Measurements from ENCODE around the gene NODAL. TPM values are rescaled to one million over a fixed set of nuclear protein-coding genes. Genes with fewer than 3 reads are reported as not detected.

NODAL gene
- total RNA-seq, 1 experiment from 2014 or later = 57.0 TPM

GRCh38 chr10:70445718-70446657, 4.5 kb upstream of the NODAL start:
- POLR2A ChIA-PET = interaction anchor here (1.4 kb wide), 1 partner anchor 9 kb away, joined by 4 read pairs; no protein-coding TSS in a partner anchor
- Mint-ChIP-seq H3K4me1 (peaks cover 61% of the 10 kb centered on the region), H3K4me3 (no peak overlapping the region), H3K9me3 (no peaks in the 10 kb centered on the region), H3K36me3 (no peaks in the 10 kb centered on the region), H3K27ac (no peak overlapping the region), H3K27me3 (ENCODE audit: low read depth) (peaks cover under 1% of the 10 kb centered on the region)
- no peak for DNase-seq (ENCODE audit: low spot score)
- no peak for TF ChIP-seq ZBTB21 (CRISPR knock-in tag; IDR thresholded peaks at IDR 0.05; ENCODE audit: borderline replicate concordance)
- no peak for TF ChIP-seq ZNF263 (CRISPR knock-in tag; IDR thresholded peaks at IDR 0.05; ENCODE audit: low read depth)
- TF ChIP-seq ZNF416 (CRISPR knock-in tag; IDR thresholded peaks at IDR 0.05) = no peak
- TF ChIP-seq PRDM15 (CRISPR knock-in tag; IDR thresholded peaks at IDR 0.05) = no peak
- TF ChIP-seq, protein P1, sequence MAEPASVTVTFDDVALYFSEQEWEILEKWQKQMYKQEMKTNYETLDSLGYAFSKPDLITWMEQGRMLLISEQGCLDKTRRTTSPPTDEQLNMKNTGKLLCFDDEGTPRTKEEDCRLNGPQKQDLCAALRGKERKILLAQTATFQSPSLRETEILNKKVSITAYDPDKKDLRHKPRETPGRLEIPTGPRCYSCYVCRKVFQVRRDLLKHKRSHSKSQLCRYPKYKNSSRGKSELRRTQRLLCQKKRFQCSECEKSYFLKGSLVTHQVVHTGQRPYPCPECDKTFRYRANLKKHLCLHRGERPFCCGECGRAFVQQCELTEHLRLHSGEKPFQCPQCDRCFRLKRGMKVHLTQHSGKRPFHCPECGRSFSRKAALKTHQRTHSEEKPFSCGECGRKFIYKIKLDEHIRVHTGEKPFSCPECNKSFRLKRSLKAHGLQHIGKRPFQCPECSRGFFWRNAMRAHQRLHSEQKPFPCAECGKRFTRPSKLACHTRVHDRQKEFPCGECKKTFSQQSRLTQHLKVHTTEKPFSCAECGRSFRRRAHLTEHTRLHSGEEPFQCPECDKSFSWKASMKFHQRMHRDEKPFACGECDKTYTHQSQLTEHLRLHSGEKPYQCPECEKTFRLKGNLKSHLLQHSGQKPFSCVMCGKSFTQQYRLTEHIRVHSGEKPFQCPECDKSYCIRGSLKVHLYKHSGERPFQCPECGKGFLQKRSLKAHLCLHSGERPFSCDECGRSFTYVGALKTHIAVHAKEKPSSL (CRISPR knock-in tag; conservative IDR thresholded peaks at IDR 0.05) = no peak
- TF ChIP-seq RORB (CRISPR knock-in tag; IDR thresholded peaks at IDR 0.05) = no peak
- no peak for TF ChIP-seq E2F1 (CRISPR knock-in tag; IDR thresholded peaks at IDR 0.05)
- TF ChIP-seq AFF4 (CRISPR knock-in tag; IDR thresholded peaks at IDR 0.05; ENCODE audit: borderline replicate concordance) = no peak
- no peak for TF ChIP-seq OVOL2 (CRISPR knock-in tag; IDR thresholded peaks at IDR 0.05; ENCODE audit: borderline replicate concordance)
- no peak for TF ChIP-seq FOXP1 (CRISPR knock-in tag; IDR thresholded peaks at IDR 0.05; ENCODE audit: borderline replicate concordance)
- peak; percentile 4; the same call in 1 of the 2 replicates for ATAC-seq
- CTCF ChIA-PET = interaction anchor here (0.6 to 3.2 kb wide), 9 partner anchors 8 to 224 kb away, joined by 3 to 15 read pairs (median 6); no protein-coding TSS in a partner anchor

DNA sequence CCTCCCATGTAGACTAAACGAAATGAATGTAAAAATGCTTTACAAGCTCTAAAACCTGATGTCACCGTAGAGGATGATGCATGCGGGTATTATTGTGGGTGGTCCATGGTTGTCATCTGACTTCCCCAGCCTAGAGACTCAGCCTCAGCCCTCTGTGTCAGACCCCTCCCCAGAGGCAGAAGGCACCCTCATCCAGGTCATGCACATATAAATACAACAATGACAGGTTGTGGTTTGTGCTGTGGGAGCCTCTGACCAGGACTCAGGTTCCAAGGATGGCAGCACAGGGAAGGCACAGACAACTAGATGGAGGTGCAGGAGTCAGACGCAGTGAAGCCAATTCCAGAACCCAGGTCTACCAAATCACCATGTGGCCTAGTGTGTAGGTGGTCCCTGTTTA, 3.3 kb upstream of the NODAL start:
- ATAC-seq = no peak
- Mint-ChIP-seq H3K27ac (no peak overlapping the region), H3K27me3 (ENCODE audit: low read depth) (peaks cover 11% of the 10 kb centered on the region), H3K4me3 (no peak overlapping the region), H3K4me1 (peaks cover 62% of the 10 kb centered on the region), H3K36me3 (no peaks in the 10 kb centered on the region), H3K9me3 (no peaks in the 10 kb centered on the region)
- ChIA-PET POLR2A (no interaction called here), CTCF (interaction anchor here (1.1 to 1.5 kb wide), 3 partner anchors 10 to 65 kb away, joined by 4 to 8 read pairs (median 5); no protein-coding TSS in a partner anchor)
- no peak for DNase-seq (ENCODE audit: low spot score)
- TF ChIP-seq ZNF232 (CRISPR knock-in tag; IDR thresholded peaks at IDR 0.05) (no peak), ZNF423 (CRISPR knock-in tag; IDR thresholded peaks at IDR 0.05) (no peak)
- TF ChIP-seq, protein P2, sequence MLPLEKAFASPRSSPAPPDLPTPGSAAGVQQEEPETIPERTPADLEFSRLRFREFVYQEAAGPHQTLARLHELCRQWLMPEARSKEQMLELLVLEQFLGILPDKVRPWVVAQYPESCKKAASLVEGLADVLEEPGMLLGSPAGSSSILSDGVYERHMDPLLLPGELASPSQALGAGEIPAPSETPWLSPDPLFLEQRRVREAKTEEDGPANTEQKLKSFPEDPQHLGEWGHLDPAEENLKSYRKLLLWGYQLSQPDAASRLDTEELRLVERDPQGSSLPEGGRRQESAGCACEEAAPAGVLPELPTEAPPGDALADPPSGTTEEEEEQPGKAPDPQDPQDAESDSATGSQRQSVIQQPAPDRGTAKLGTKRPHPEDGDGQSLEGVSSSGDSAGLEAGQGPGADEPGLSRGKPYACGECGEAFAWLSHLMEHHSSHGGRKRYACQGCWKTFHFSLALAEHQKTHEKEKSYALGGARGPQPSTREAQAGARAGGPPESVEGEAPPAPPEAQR (CRISPR knock-in tag; IDR thresholded peaks at IDR 0.05) = no peak
- TF ChIP-seq, protein P3, sequence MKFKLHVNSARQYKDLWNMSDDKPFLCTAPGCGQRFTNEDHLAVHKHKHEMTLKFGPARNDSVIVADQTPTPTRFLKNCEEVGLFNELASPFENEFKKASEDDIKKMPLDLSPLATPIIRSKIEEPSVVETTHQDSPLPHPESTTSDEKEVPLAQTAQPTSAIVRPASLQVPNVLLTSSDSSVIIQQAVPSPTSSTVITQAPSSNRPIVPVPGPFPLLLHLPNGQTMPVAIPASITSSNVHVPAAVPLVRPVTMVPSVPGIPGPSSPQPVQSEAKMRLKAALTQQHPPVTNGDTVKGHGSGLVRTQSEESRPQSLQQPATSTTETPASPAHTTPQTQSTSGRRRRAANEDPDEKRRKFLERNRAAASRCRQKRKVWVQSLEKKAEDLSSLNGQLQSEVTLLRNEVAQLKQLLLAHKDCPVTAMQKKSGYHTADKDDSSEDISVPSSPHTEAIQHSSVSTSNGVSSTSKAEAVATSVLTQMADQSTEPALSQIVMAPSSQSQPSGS (CRISPR knock-in tag; IDR thresholded peaks at IDR 0.05; ENCODE audit: borderline replicate concordance, low read depth) = no peak

All from WTC11 (cell line).